ENCODE data around the gene TM2D1. TPM values are rescaled to one million over a fixed set of nuclear protein-coding genes. Genes with fewer than 3 reads are reported as not detected.

Gene TM2D1
- total RNA-seq, 4 donors from 2014 or later, result 25.5 to 51.9 (median 36.2) TPM

GRCh38 chr1:61655453-61655852, 69.5 kb downstream of the TM2D1 start:
- H3K27me3 ChIP-seq, result no peaks in the 10 kb centered on the region
- H3K27ac ChIP-seq, result no peak overlapping the region
- H3K4me3 ChIP-seq, result no peak overlapping the region
- no peak for TF ChIP-seq POLR2A (IDR thresholded peaks at IDR 0.05)
- TF ChIP-seq, protein P1, sequence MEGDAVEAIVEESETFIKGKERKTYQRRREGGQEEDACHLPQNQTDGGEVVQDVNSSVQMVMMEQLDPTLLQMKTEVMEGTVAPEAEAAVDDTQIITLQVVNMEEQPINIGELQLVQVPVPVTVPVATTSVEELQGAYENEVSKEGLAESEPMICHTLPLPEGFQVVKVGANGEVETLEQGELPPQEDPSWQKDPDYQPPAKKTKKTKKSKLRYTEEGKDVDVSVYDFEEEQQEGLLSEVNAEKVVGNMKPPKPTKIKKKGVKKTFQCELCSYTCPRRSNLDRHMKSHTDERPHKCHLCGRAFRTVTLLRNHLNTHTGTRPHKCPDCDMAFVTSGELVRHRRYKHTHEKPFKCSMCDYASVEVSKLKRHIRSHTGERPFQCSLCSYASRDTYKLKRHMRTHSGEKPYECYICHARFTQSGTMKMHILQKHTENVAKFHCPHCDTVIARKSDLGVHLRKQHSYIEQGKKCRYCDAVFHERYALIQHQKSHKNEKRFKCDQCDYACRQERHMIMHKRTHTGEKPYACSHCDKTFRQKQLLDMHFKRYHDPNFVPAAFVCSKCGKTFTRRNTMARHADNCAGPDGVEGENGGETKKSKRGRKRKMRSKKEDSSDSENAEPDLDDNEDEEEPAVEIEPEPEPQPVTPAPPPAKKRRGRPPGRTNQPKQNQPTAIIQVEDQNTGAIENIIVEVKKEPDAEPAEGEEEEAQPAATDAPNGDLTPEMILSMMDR (IDR thresholded peaks at IDR 0.05), result no peak
- DNase-seq, result no peak
- intact Hi-C loops (cut with DNase I), result loop anchor here (10.0 kb wide), 1 partner anchor 201 kb away; no protein-coding TSS in a partner anchor
- H3K36me3 ChIP-seq, result no peaks in the 10 kb centered on the region
- WGBS, 2 donors, result 44 to 69% methylated on average over 3 of the region's 3 CpGs
- H3K9me3 ChIP-seq, result no peaks in the 10 kb centered on the region
- H3K4me1 ChIP-seq, result peaks cover 0 to 6% (median 0%) of the 10 kb centered on the region in 3 donors

DNA sequence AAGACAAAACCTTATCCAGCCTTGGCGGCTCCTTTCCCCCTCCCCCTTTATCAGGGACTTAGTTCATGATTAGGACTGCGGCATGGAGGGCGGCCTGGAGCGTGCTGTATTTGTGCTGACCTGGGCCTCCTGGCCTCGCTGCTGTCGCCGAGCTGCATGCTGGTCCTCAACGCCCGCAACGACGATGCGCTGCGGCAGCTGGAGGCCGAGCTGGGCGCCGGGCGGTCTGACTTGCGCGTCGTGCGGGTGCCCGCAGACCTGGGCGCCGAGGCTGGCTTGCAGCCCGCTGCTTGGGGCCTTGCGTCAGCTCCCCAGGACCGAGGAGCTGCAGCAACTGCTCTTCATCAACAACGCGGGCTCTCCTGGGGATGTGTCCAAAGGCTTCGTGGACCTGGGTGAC, 70.9 kb downstream of the TM2D1 start:
- Histone ChIP-seq H3K27ac (no peak overlapping the region), H3K4me1 (peaks cover 0 to 6% (median 0%) of the 10 kb centered on the region in 3 donors), H3K9me3 (no peaks in the 10 kb centered on the region), H3K4me3 (no peak overlapping the region), H3K36me3 (no peaks in the 10 kb centered on the region), H3K27me3 (no peaks in the 10 kb centered on the region)
- DNase-seq, result no peak
- WGBS, 2 donors, result 94 to 100% methylated on average over 4 to 15 of the region's 30 CpGs
- TF ChIP-seq, protein P1 (IDR thresholded peaks at IDR 0.05), result no peak
- TF ChIP-seq POLR2A (IDR thresholded peaks at IDR 0.05), result no peak
- intact Hi-C loops (cut with DNase I), result loop anchor here (10.0 kb wide), 1 partner anchor 199 kb away; no protein-coding TSS in a partner anchor

- TF ChIP-seq, protein P1 (IDR thresholded peaks at IDR 0.05), result no peak
- no peak for TF ChIP-seq POLR2A (IDR thresholded peaks at IDR 0.05)
- DNase-seq, result no peak
- 82 to 90% methylated on average over 5 of the region's 5 CpGs for WGBS, 2 donors
- no peaks in the 10 kb centered on the region for H3K36me3 ChIP-seq
- no peaks in the 10 kb centered on the region for H3K4me1 ChIP-seq
- H3K27me3 ChIP-seq, result no peaks in the 10 kb centered on the region
- no peaks in the 10 kb centered on the region for H3K9me3 ChIP-seq
- intact Hi-C loops (cut with DNase I), result no loop called here
- H3K27ac ChIP-seq, result no peak overlapping the region
- no peak overlapping the region for H3K4me3 ChIP-seq
These were observed 75.8 kb downstream of the TM2D1 start for GRCh38 chr1:61648983-61649742.

- H3K9me3 ChIP-seq, result no peaks in the 10 kb centered on the region
- H3K4me3 ChIP-seq, result no peak overlapping the region
- no peaks in the 10 kb centered on the region for H3K27me3 ChIP-seq
- intact Hi-C loops (cut with DNase I), result no loop called here
- DNase-seq, result no peak
- no peak for TF ChIP-seq POLR2A (IDR thresholded peaks at IDR 0.05)
- TF ChIP-seq, protein P1 (IDR thresholded peaks at IDR 0.05), result no peak
- 90 to 98% methylated on average over 2 of the region's 2 CpGs for WGBS, 2 donors
- peaks cover 2 to 8% (median 5%) of the 10 kb centered on the region in 3 donors for H3K4me1 ChIP-seq
- no peaks in the 10 kb centered on the region for H3K36me3 ChIP-seq
- no peak overlapping the region for H3K27ac ChIP-seq
These were observed 77.8 kb downstream of the TM2D1 start for GRCh38 chr1:61647142-61647541.

DNA sequence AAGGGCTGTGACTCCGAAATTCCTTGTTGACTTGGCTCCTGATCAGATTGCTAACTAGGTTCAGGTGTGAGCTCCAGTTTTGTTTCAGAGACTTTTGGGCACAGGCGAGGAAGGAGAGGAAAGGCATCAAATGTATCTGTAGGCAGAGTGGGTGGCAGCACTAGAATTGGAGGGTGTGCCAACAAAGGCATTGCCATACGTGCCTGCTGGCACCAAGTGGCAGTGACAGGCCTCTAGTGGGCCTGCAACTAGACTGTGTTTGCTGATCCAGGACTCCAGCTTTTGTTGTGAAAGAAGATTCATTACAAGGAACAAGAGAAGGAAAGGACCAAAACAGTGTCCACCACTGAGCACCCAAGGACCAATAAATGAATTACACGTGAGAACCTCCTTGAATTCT, 79.5 kb downstream of the TM2D1 start:
- Histone ChIP-seq H3K4me3 (no peak overlapping the region), H3K36me3 (no peaks in the 10 kb centered on the region), H3K9me3 (no peaks in the 10 kb centered on the region), H3K27me3 (no peaks in the 10 kb centered on the region), H3K4me1 (peaks cover 11 to 25% (median 11%) of the 10 kb centered on the region in 3 donors), H3K27ac (no peak overlapping the region)
- intact Hi-C loops (cut with DNase I), result no loop called here
- DNase-seq, result no peak
- WGBS, 2 donors, result 82 to 90% methylated on average over 4 of the region's 4 CpGs
- no peak for TF ChIP-seq POLR2A (IDR thresholded peaks at IDR 0.05)
- TF ChIP-seq, protein P1 (IDR thresholded peaks at IDR 0.05), result no peak

Measured in esophagus squamous epithelium (tissue), 5 donors.